WI38 (cell line): ENCODE measurements around the gene HDAC8.
"Not testable (repeated sequence)": the region's sequence is repeated elsewhere in the genome, so short reads cannot be mapped to it uniquely, and the experiment has no call there.

ENCODE experiments used
- H3K4me3 ChIP-seq: 2 replicates; pipeline ENCODE4 v1.5.1; 2011; ENCODE audit warnings: low read depth, mild to moderate bottlenecking, control low read depth, low read length
- TF ChIP-seq, protein P1 (sequence below): IDR thresholded peaks from 2 replicates; pipeline ENCODE4 v1.5.1; 2012; ENCODE audit warnings: low read depth, mild to moderate bottlenecking, control low read depth, low read length

Gene HDAC8

GRCh38 chrX:72461288-72461687, 111.4 kb downstream of the HDAC8 start:
- no peak overlapping the region for H3K4me3 ChIP-seq
- TF ChIP-seq, protein P1, sequence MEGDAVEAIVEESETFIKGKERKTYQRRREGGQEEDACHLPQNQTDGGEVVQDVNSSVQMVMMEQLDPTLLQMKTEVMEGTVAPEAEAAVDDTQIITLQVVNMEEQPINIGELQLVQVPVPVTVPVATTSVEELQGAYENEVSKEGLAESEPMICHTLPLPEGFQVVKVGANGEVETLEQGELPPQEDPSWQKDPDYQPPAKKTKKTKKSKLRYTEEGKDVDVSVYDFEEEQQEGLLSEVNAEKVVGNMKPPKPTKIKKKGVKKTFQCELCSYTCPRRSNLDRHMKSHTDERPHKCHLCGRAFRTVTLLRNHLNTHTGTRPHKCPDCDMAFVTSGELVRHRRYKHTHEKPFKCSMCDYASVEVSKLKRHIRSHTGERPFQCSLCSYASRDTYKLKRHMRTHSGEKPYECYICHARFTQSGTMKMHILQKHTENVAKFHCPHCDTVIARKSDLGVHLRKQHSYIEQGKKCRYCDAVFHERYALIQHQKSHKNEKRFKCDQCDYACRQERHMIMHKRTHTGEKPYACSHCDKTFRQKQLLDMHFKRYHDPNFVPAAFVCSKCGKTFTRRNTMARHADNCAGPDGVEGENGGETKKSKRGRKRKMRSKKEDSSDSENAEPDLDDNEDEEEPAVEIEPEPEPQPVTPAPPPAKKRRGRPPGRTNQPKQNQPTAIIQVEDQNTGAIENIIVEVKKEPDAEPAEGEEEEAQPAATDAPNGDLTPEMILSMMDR = no peak

- H3K4me3 ChIP-seq = no peak overlapping the region
- TF ChIP-seq, protein P1 = no peak
Observed at GRCh38 chrX:72460715-72461114, 111.9 kb downstream of the HDAC8 start.

DNA sequence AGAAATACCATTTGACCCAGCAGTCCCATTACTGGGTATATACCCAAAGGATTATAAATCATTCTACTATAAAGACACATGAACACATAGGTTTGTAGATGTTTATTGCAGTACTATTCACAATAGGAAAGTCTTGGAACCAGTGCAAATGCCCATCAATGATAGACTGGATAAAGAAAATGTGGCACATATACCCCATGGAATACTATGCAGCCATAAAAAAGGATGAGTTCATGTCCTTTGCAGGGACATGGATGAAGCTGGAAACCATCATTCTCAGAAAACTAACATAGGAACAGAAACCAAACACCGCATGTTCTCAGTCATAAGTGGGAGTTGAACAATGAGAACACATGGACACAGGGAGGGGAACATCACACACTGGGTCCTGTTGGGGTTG, 123.6 kb downstream of the HDAC8 start:
- H3K4me3 ChIP-seq = not testable (repeated sequence)

GRCh38 chrX:72440764-72441163, 131.9 kb downstream of the HDAC8 start:
- H3K4me3 ChIP-seq = not testable (repeated sequence)

GRCh38 chrX:72436010-72436409, 136.6 kb downstream of the HDAC8 start:
- TF ChIP-seq, protein P1 = no peak
- H3K4me3 ChIP-seq = no peak overlapping the region

GRCh38 chrX:72430405-72430968, 142.2 kb downstream of the HDAC8 start:
- no peak overlapping the region for H3K4me3 ChIP-seq
- TF ChIP-seq, protein P1 = no peak

- H3K4me3 ChIP-seq = no peak overlapping the region
- TF ChIP-seq, protein P1 = no peak
Observed at GRCh38 chrX:72421797-72422196, 150.8 kb downstream of the HDAC8 start.

- TF ChIP-seq, protein P1 = no peak
- no peak overlapping the region for H3K4me3 ChIP-seq
Observed at GRCh38 chrX:72409993-72410392, 162.7 kb downstream of the HDAC8 start.
